ENCODE data around the gene WNK1.

Gene WNK1

DNA sequence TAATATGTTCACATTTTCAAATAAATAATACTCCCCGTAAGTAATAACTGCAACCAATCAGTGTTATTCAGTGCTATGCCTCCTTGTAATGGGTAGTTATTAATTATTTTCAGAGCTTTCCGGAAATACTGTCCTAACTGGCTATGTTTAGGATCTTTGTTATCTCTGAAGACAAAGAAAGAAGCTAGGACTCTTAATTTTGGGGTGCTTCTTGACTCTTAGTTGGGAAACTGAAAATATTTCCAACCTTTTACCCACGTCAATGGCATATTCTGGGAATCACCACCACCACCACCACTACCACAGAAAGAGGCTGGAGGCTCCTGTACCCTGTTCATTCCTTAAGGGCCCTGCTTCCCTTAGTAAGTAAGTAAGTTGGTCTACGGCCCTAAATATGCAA is 158.0 kb downstream of the WNK1 start:
- no CpG with 5 or more reads among the region's 4 CpGs for WGBS (ENCODE audit: insufficient coverage, insufficient read length)

DNA sequence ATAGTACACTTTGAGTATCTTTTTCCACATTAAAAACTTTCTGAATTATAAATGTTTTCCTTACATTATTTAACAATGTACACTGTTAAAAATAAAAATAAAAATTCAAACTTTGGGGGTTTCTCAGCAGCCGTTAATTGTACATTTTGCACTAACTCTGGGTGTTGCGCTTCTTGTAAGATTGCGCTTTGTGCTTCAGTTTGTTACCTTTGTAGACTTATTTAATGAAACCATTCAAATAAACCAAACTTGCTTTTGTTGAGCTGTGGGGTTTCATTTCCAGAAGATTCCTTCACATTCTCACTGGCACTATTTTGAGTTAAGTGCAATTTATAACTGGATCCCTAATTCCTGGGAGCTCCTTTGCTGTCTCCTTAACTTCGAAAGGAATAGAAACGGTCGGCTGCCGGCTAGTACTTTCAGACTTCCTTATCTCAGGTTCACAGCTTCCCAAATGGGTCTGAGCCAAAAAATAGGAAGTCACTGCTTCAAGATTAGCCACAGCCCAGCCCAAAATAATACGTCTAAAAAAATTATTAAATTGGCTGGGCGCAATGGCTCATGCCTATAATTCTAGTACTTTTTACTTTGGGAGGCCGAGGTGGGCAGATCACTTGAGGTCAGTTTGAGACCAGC is 158.9 kb downstream of the WNK1 start:
- Histone ChIP-seq H3K27me3 (ENCODE audit: control insufficient read depth, insufficient read depth, low read length) (no peaks in the 10 kb centered on the region), H3K27ac (ENCODE audit: low read length) (no peak overlapping the region), H3K36me3 (ENCODE audit: control insufficient read depth, insufficient read depth, low read length) (peaks cover 17% of the 10 kb centered on the region), H3K4me3 (ENCODE audit: low read length) (no peak overlapping the region), H3K4me1 (ENCODE audit: control insufficient read depth, insufficient read depth, low read length) (no peaks in the 10 kb centered on the region; the same call in 1 of the 2 replicates), H3K9me3 (ENCODE audit: control insufficient read depth, insufficient read depth, low read length) (no peaks in the 10 kb centered on the region)
- WGBS (ENCODE audit: insufficient coverage, insufficient read length), result no CpG with 5 or more reads among the region's 10 CpGs
- no peak for DNase-seq (ENCODE audit: low read depth, low spot score)

More for the DNA sequence above, 158.0 kb downstream of the WNK1 start:
- peaks cover 15% of the 10 kb centered on the region; the same call in 1 of the 2 replicates for H3K36me3 ChIP-seq (ENCODE audit: control insufficient read depth, insufficient read depth, low read length)
- no peak overlapping the region for H3K4me3 ChIP-seq (ENCODE audit: low read length)
- H3K27ac ChIP-seq (ENCODE audit: low read length), result no peak overlapping the region
- no peak for DNase-seq (ENCODE audit: low read depth, low spot score)
- H3K9me3 ChIP-seq (ENCODE audit: control insufficient read depth, insufficient read depth, low read length), result no peaks in the 10 kb centered on the region
- H3K27me3 ChIP-seq (ENCODE audit: control insufficient read depth, insufficient read depth, low read length), result no peaks in the 10 kb centered on the region
- H3K4me1 ChIP-seq (ENCODE audit: control insufficient read depth, insufficient read depth, low read length), result no peaks in the 10 kb centered on the region; the same call in 1 of the 2 replicates

DNA sequence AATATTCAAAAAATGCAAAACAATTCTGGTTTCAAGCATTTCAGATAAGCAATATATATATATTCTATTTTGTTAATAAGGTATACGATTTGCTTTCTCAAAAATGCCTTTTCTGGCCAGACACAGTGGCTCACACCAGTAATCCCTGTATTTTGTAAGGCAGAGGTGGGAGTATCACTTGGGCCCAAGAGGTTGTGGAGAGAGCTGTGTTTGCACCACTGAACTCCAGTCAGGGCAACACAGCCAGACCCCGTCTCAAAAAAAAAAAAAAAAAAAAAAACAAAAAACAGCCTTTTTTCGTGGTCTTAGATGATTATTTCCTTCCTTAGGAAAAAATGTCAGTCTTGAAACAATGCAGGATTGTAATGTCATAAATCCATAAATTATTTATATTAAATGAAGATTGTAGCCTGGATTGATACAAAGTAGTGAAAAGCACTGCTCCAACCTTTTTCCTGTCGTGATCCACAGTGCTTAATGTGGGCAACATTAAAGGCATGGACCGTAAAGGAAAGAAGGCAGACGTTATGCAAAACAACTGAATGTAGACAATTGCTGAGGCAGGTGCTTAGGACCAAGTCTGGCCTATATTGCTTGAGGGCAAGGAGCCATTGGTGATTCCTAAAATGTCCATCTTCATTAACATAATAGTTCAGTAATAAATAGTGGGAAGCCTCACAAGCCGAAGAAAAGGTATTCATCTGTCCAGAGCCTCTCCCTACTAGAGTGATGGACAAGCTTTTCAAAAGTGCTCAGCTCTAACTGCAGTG is 160.3 kb downstream of the WNK1 start:
- Histone ChIP-seq H3K4me1 (ENCODE audit: control insufficient read depth, insufficient read depth, low read length) (no peaks in the 10 kb centered on the region; the same call in 1 of the 2 replicates), H3K9me3 (ENCODE audit: control insufficient read depth, insufficient read depth, low read length) (no peaks in the 10 kb centered on the region), H3K4me3 (ENCODE audit: low read length) (no peak overlapping the region), H3K27me3 (ENCODE audit: control insufficient read depth, insufficient read depth, low read length) (no peaks in the 10 kb centered on the region), H3K36me3 (ENCODE audit: control insufficient read depth, insufficient read depth, low read length) (peaks cover 19% of the 10 kb centered on the region), H3K27ac (ENCODE audit: low read length) (no peak overlapping the region)
- WGBS (ENCODE audit: insufficient coverage, insufficient read length), result no CpG with 5 or more reads among the region's 7 CpGs
- no peak for DNase-seq (ENCODE audit: low read depth, low spot score)

DNA sequence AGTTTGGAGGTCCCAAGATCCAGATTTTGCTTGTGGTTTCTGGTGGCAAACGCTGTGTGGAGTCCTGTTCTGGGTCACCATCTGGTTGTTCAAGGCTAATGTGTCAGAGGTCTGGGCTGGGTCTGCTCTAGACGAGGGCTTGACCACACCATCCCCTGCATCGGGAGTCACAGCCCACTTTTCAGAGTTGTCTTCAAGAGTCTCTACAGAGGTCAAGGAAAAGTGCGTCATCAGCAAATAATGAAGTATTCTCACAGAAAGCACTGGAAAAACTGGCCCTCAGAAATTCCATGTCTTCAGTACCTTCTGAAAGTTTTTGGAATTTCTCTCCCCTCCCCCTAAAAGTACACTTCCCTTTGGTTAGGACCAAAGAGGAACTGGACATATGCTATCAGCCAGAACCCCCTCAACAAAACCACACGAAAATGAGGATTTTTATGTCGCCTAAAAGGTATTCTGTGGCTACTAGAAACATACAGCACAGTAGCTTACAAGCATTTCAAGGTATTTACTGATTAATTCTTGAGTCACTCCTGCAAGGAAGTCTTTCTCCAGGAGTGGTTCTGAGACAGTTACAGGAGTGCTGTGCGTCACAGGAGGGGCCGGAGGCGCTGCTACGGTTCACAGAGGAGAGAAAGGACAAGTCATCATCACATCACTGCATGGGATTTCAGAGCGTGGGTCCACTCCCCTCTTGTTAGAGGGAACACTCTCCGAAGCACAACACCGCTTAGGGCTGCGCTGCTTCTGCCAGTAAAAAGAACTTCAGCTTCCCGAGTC is 161.7 kb downstream of the WNK1 start:
- WGBS (ENCODE audit: insufficient coverage, insufficient read length), result no CpG with 5 or more reads among the region's 15 CpGs
- H3K4me1 ChIP-seq (ENCODE audit: control insufficient read depth, insufficient read depth, low read length), result no peaks in the 10 kb centered on the region; the same call in 1 of the 2 replicates
- H3K9me3 ChIP-seq (ENCODE audit: control insufficient read depth, insufficient read depth, low read length), result no peaks in the 10 kb centered on the region
- no peak for DNase-seq (ENCODE audit: low read depth, low spot score)
- no peaks in the 10 kb centered on the region for H3K27me3 ChIP-seq (ENCODE audit: control insufficient read depth, insufficient read depth, low read length)
- no peak overlapping the region for H3K27ac ChIP-seq (ENCODE audit: low read length)
- no peak overlapping the region for H3K4me3 ChIP-seq (ENCODE audit: low read length)
- H3K36me3 ChIP-seq (ENCODE audit: control insufficient read depth, insufficient read depth, low read length), result peaks cover 14% of the 10 kb centered on the region

DNA sequence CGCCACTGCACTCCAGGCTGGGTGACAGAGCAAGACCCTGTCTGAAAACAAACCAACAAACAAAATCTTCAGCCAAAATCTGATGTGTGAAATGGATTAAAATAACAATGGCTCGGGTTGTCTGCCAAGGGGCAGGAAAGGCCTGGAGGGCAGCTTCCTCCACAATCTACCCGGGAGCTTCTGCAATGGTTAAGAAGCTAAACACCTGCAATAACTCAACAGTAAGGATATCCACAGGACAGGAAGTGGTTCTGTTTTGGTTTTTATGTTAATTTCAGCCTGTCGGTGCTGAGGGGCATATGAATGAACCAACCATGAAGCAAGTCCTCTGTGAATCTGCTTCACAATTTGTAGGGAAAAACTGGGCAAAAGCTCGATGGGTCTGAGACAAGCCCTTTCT is 162.7 kb downstream of the WNK1 start:
- WGBS (ENCODE audit: insufficient coverage, insufficient read length), result no CpG with 5 or more reads among the region's 5 CpGs
- no peak overlapping the region for H3K27ac ChIP-seq (ENCODE audit: low read length)
- peaks cover 14% of the 10 kb centered on the region for H3K36me3 ChIP-seq (ENCODE audit: control insufficient read depth, insufficient read depth, low read length)
- no peak for DNase-seq (ENCODE audit: low read depth, low spot score)
- no peaks in the 10 kb centered on the region for H3K9me3 ChIP-seq (ENCODE audit: control insufficient read depth, insufficient read depth, low read length)
- H3K27me3 ChIP-seq (ENCODE audit: control insufficient read depth, insufficient read depth, low read length), result no peaks in the 10 kb centered on the region
- no peaks in the 10 kb centered on the region; the same call in 1 of the 2 replicates for H3K4me1 ChIP-seq (ENCODE audit: control insufficient read depth, insufficient read depth, low read length)
- H3K4me3 ChIP-seq (ENCODE audit: low read length), result no peak overlapping the region

DNA sequence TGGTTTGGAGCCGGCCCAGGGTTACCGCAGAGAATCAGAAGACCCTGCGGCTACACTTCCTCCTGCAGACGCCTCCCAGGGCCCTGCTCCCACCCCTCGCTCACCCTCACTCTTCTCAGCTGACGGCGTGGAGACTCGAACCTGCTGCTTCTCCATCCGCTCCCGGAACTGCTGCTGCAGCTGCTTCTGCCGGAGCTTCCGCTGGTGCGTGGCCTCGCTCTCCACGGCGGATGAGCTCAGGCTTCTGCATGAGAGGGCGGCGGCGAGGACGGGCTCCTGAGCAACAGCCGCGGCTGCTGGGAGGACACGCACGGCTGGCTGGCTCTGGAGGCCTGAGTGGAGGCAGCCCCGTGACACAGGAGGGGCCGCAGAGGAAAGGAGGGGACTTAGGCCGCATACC is 163.9 kb downstream of the WNK1 start:
- no peaks in the 10 kb centered on the region for H3K9me3 ChIP-seq (ENCODE audit: control insufficient read depth, insufficient read depth, low read length)
- WGBS (ENCODE audit: insufficient coverage, insufficient read length), result no CpG with 5 or more reads among the region's 27 CpGs
- H3K4me1 ChIP-seq (ENCODE audit: control insufficient read depth, insufficient read depth, low read length), result no peaks in the 10 kb centered on the region; the same call in 1 of the 2 replicates
- H3K36me3 ChIP-seq (ENCODE audit: control insufficient read depth, insufficient read depth, low read length), result peaks cover 14% of the 10 kb centered on the region
- H3K27me3 ChIP-seq (ENCODE audit: control insufficient read depth, insufficient read depth, low read length), result no peaks in the 10 kb centered on the region
- no peak overlapping the region for H3K4me3 ChIP-seq (ENCODE audit: low read length)
- DNase-seq (ENCODE audit: low read depth, low spot score), result no peak
- H3K27ac ChIP-seq (ENCODE audit: low read length), result no peak overlapping the region

DNA sequence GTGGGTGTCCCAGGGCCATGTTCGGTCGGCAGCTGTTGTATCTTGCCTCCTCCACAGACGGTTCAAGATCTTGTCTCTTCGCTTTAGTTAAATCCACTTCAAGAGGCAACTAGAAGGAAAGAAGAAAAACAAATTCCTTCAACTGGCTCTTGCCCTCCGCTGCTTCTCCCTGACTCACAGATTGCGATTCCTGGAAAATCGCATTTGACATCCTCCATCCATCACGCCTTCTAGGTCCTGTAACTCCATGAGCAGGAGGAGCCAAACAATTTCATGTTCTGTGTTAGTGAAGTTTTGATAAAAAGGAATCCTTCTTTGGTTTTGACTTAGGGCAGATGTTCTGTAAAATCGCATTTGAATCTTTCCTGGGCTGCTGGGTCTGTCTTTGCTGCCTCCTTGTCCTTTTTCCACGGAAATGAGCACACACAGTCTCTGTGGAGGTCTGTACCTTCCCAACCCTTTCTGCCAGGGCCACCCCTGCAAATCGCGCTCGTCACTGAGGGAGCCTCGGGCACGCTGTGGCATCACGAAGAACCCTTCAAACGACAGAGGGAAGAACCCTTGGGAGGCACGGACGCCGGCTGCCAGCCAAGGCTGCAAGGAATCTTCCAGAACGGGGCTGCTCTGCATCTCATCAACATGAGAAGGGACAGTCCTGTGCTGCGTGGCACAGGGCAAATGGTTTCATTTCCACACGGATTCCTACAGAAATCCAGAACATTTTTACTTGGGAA is 164.5 kb downstream of the WNK1 start:
- no CpG with 5 or more reads among the region's 23 CpGs for WGBS (ENCODE audit: insufficient coverage, insufficient read length)
- Histone ChIP-seq H3K4me3 (ENCODE audit: low read length) (no peak overlapping the region), H3K27ac (ENCODE audit: low read length) (no peak overlapping the region), H3K36me3 (ENCODE audit: control insufficient read depth, insufficient read depth, low read length) (peaks cover 14% of the 10 kb centered on the region), H3K27me3 (ENCODE audit: control insufficient read depth, insufficient read depth, low read length) (no peaks in the 10 kb centered on the region), H3K9me3 (ENCODE audit: control insufficient read depth, insufficient read depth, low read length) (no peaks in the 10 kb centered on the region), H3K4me1 (ENCODE audit: control insufficient read depth, insufficient read depth, low read length) (no peaks in the 10 kb centered on the region; the same call in 1 of the 2 replicates)
- no peak for DNase-seq (ENCODE audit: low read depth, low spot score)

DNA sequence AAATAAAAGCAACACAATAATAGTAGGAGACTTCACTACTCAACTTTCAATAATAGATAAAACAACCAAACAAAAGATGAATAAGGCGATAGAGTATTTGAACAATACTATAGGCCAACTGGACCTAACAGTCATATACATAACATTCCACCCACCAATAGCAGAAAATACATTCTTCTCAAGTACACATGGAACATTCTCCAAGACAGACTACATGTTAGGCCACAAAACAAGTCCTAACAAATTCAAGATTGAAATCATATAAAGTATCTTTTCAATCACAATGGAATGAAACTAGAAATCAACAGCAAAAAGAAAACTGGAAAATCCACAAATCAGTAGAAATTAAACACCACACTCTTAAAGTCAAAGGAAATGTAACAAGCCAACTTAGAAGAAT is 168.3 kb downstream of the WNK1 start:
- no CpG with 5 or more reads among the region's 1 CpG for WGBS (ENCODE audit: insufficient coverage, insufficient read length)
- Histone ChIP-seq H3K9me3 (ENCODE audit: control insufficient read depth, insufficient read depth, low read length) (no peaks in the 10 kb centered on the region), H3K27ac (ENCODE audit: low read length) (no peak overlapping the region), H3K4me1 (ENCODE audit: control insufficient read depth, insufficient read depth, low read length) (no peaks in the 10 kb centered on the region; the same call in 1 of the 2 replicates), H3K4me3 (ENCODE audit: low read length) (no peak overlapping the region), H3K36me3 (ENCODE audit: control insufficient read depth, insufficient read depth, low read length) (peaks cover 7% of the 10 kb centered on the region), H3K27me3 (ENCODE audit: control insufficient read depth, insufficient read depth, low read length) (no peaks in the 10 kb centered on the region)
- DNase-seq (ENCODE audit: low read depth, low spot score), result no peak

DNA sequence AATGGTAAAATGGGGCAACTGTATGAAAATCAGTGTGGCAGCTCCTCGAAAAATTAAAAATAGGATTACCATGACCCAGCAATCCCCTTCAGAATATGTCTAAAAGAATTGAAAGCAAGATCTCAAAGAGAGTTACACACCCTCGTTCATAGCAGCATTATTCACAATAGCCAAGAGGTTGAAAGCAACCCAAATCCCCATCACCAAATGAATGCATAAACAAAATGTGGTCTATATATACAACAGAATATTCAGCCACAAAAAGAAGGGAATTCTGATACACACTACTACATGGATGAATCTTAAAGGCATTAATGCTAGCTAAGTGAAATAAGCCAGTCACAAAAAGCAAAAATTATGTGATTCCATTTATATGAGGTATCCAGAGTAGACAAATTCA is 169.9 kb downstream of the WNK1 start:
- Histone ChIP-seq H3K36me3 (ENCODE audit: control insufficient read depth, insufficient read depth, low read length) (peaks cover 11% of the 10 kb centered on the region; the same call in 1 of the 2 replicates), H3K4me3 (ENCODE audit: low read length) (no peak overlapping the region), H3K27ac (ENCODE audit: low read length) (no peak overlapping the region), H3K4me1 (ENCODE audit: control insufficient read depth, insufficient read depth, low read length) (no peaks in the 10 kb centered on the region), H3K27me3 (ENCODE audit: control insufficient read depth, insufficient read depth, low read length) (no peaks in the 10 kb centered on the region), H3K9me3 (ENCODE audit: control insufficient read depth, insufficient read depth, low read length) (no peaks in the 10 kb centered on the region)
- no CpG with 5 or more reads among the region's 2 CpGs for WGBS (ENCODE audit: insufficient coverage, insufficient read length)
- no peak for DNase-seq (ENCODE audit: low read depth, low spot score)

DNA sequence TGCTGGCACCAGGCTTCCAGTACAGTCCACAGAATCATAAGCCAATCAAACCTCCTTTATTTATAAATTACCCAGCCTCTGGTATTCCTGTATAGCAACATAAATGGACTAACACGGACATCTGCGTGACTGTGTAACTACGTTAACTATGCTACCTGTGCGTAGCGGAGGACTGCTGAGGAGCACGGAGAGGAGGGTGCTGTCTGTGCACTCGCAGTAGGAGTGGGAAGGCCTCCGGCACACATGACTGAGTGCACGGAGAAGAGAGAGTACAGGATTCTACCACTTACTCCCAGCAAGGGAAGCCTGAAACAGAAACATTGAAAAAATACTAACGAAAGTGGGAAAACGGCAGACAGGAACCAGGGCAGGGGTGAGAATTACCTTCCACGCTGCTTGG is 174.3 kb downstream of the WNK1 start:
- no peak for DNase-seq (ENCODE audit: low read depth, low spot score)
- H3K27ac ChIP-seq (ENCODE audit: low read length), result no peak overlapping the region
- H3K4me3 ChIP-seq (ENCODE audit: low read length), result no peak overlapping the region
- no peaks in the 10 kb centered on the region for H3K4me1 ChIP-seq (ENCODE audit: control insufficient read depth, insufficient read depth, low read length)
- H3K27me3 ChIP-seq (ENCODE audit: control insufficient read depth, insufficient read depth, low read length), result no peaks in the 10 kb centered on the region
- H3K9me3 ChIP-seq (ENCODE audit: control insufficient read depth, insufficient read depth, low read length), result no peaks in the 10 kb centered on the region
- H3K36me3 ChIP-seq (ENCODE audit: control insufficient read depth, insufficient read depth, low read length), result peaks cover 22% of the 10 kb centered on the region; the same call in 1 of the 2 replicates
- no CpG with 5 or more reads among the region's 12 CpGs for WGBS (ENCODE audit: insufficient coverage, insufficient read length)
